SK-N-SH (cell line): ENCODE measurements around the gene SCGN.

ENCODE experiments used
- CTCF ChIP-seq: fragments of 200-600 bp; sonication (generic); IDR thresholded peaks from 2 replicates; pipeline ENCODE4 v1.6.1; 2017; ENCODE audit warnings: antibody characterized with exemption, mild to moderate bottlenecking, moderate library complexity
- EZH2phosphoT487 ChIP-seq: fragments of 200-600 bp; sonication (generic); IDR thresholded peaks from 2 replicates; pipeline ENCODE4 v1.6.1; 2017; ENCODE audit warnings: low read depth, mixed run types, mild to moderate bottlenecking, antibody characterized with exemption, moderate library complexity, borderline replicate concordance
- FOXM1 ChIP-seq: IDR thresholded peaks from 2 replicates; pipeline ENCODE4 v1.4.0; 2012; ENCODE audit warnings: low read depth, mild to moderate bottlenecking
- GABPA ChIP-seq: IDR thresholded peaks from 2 replicates; pipeline ENCODE4 v1.4.0; 2012; ENCODE audit warnings: low read depth, mild to moderate bottlenecking
- IRF3 ChIP-seq: fragments of 150-350 bp; IDR thresholded peaks from 2 replicates; pipeline ENCODE4 v1.6.1; 2016; ENCODE audit warnings: mild to moderate bottlenecking, low read depth, low read length
- JUND ChIP-seq: IDR thresholded peaks from 2 replicates; pipeline ENCODE4 v1.4.0; 2012
- MXI1 ChIP-seq: IDR thresholded peaks from 2 replicates; pipeline ENCODE4 v1.6.1; 2012; ENCODE audit warnings: mild to moderate bottlenecking, low read depth, low read length, improper control_type of control experiment
- NFIC ChIP-seq: IDR thresholded peaks from 2 replicates; pipeline ENCODE4 v1.4.0; 2012; ENCODE audit warnings: borderline replicate concordance
- PBX3 ChIP-seq: IDR thresholded peaks from 2 replicates; pipeline ENCODE4; 2012
- POLR2AphosphoS5 ChIP-seq: IDR thresholded peaks from 2 replicates; pipeline ENCODE4 v1.6.1; 2012; ENCODE audit warnings: low read depth, low read length
- RAD21 ChIP-seq: IDR thresholded peaks from 2 replicates; pipeline ENCODE4 v1.6.1; 2012; ENCODE audit warnings: mild to moderate bottlenecking, low read length
- REST ChIP-seq: IDR thresholded peaks from 2 replicates; pipeline ENCODE4 v1.6.1; 2012; ENCODE audit warnings: mild to moderate bottlenecking, low read depth, low read length, moderate library complexity
- RFX5 ChIP-seq: IDR thresholded peaks from 2 replicates; pipeline ENCODE4 v1.6.1; 2012; ENCODE audit warnings: mild to moderate bottlenecking, improper control_type of control experiment, low read length
- USF1 ChIP-seq: IDR thresholded peaks from 2 replicates; pipeline ENCODE4 v1.4.0; 2012; ENCODE audit warnings: low read depth, borderline replicate concordance

- TF ChIP-seq CTCF (no peak), REST (no peak), FOXM1 (no peak), IRF3 (no peak), GABPA (no peak), RAD21 (no peak), PBX3 (no peak), NFIC (no peak), RFX5 (no peak), JUND (no peak), USF1 (no peak), EZH2phosphoT487 (no peak), POLR2AphosphoS5 (no peak), MXI1 (no peak)
These were observed 19.6 kb downstream of the SCGN start for GRCh38 chr6:25671652-25672051.
